ENCODE data around the gene ARL15.

ARL15 gene

GRCh38 chr5:54197018-54197417 lies 113.4 kb downstream of the ARL15 start:
- DNase-seq = no peak

- DNase-seq = no peak
Observed at GRCh38 chr5:54195701-54196100, 114.7 kb downstream of the ARL15 start.

GRCh38 chr5:54194318-54194717 lies 116.1 kb downstream of the ARL15 start:
- DNase-seq = no peak

DNA sequence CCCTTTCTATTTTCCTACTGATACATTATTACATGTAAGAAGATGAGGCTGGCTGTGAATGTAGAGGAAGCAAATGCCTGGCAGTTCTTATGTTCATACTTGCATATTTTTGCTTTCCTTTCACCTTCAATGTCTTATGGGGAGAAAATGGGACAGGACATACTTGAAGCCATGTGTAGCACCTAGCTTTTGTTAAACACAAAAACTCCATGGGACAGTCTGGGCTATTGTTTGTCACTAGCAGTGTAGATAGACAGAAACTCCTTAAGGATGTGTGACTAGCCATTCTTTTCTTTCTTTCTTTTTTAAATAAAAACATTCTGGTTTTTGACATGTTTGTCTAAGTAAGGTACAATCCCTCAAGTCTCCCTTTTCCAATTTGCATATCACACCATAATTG lies 122.7 kb downstream of the ARL15 start:
- DNase-seq = no peak

GRCh38 chr5:54186912-54187445 lies 123.4 kb downstream of the ARL15 start:
- peak in 1 of 2 experiments; percentile 6 for DNase-seq

GRCh38 chr5:54186108-54186507 lies 124.3 kb downstream of the ARL15 start:
- DNase-seq = peak in 1 of 2 experiments; percentile 5

DNA sequence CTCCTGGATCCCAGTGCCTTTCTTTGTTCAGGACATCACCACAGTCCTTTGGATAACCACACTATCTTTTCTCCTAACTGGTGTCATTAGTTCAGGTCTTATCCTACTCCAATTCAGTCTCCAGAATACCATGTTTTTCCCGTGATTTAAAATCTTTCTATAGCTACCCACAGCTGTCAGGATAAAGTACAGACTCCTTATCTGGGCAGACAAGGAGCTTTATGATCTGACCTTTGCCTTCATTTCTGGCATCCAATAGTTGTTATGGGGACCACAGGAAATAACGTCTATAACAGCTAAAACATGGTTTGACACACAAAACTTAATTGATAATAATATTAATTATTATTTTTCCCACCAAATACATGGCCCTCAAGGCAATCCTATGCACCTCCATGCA lies 125.6 kb downstream of the ARL15 start:
- DNase-seq = no peak

DNA sequence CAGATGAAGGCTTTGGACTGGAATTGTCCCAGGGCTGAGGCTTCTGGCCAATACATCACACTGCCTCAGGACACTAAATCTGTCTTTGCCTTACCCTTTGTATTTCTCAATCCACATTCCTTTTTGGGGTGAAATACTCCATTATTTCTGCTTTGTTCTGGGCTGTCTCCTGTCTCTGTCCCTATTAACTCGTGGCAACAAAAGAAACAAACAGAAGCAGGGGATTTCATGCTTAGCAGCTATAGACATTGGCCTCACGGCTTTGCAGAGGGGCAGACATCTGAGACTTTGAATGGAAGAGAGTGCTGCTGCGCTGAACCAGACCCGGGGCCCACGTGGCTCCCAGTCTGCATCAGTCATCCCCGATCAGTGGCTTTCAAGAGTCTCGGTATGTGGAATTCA lies 129.7 kb downstream of the ARL15 start:
- DNase-seq = no peak

- DNase-seq = no peak
Observed at GRCh38 chr5:54178991-54179390, 131.4 kb downstream of the ARL15 start.

DNA sequence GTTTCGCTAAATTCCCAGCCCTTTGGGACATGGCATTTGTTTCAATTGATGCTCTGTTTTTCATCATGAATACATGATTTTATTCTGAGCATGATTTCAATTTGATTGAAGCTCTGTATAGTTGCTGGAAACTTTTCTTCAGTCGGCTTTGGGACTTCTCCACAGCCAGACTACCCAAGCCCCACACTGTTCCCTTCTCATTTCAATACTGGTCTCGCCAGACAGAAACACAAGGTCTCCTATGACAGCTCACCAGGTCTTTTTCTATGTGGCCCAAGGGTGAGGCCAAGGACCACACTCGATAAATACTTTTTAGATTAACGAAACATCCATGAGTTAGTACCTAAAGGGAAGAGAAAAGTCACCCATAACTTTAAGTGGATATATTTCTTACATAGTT lies 132.2 kb downstream of the ARL15 start:
- no peak for DNase-seq

- DNase-seq = no peak
Observed at GRCh38 chr5:54177058-54177457, 133.3 kb downstream of the ARL15 start.

DNA sequence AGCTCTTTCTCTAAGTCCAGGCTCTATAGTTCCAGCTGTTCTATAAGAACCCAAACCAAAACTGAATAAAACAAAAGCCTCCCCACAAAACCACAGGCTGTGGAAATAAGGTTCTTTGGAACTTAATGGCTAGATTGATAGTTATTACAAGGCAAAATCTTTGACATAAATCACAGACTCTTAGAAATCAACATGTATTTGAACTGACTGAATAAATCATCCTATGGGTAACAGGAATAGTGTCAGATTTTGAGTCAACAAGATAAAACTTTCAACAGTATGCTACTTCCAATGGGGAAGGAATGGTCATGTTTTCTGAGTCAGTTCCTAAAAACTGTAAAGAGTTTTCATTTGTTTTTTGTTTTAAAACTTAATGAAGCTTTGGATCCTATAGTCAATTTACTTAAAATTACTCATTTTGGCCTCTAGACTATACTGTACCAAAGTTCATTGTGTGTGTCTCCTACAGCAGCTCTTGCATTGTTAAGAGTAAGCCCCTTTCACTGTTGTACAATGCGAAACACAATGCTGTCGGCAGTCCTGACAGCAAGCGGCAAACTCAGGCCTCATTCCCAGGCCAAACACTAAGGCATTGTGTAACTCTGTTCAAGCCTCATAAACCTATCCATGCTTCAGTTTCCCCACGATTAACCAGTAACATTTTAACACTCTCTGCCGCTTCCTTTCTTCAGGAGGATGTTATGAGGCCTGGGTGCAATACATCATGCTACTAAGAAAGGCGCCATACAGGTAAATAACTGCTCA lies 134.1 kb downstream of the ARL15 start:
- no peak for DNase-seq

DNA sequence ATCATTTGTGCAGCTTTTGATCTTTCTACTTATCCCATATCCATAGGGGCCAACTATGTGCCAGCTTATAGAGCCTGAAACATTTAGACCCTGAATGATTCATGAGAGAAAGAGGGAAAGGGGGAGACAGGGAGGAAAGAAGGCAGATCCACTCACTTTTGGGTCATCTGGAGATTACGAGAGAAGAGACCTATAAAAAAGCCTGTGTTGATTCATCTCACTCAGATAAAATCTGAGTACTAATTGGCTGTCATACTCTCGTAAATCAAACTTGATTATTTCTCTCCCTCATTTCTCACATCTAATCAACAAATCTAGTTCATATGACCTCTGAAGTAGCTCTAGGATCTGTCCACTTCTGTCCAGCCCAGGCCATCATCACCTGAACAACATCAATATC lies 137.1 kb downstream of the ARL15 start:
- DNase-seq = no peak

- DNase-seq = no peak
Observed at GRCh38 chr5:54171645-54172384, 138.6 kb downstream of the ARL15 start.

GRCh38 chr5:54165687-54166086 lies 144.7 kb downstream of the ARL15 start:
- no peak for DNase-seq

- DNase-seq = no peak
Observed at GRCh38 chr5:54162184-54162583, 148.2 kb downstream of the ARL15 start.

DNA sequence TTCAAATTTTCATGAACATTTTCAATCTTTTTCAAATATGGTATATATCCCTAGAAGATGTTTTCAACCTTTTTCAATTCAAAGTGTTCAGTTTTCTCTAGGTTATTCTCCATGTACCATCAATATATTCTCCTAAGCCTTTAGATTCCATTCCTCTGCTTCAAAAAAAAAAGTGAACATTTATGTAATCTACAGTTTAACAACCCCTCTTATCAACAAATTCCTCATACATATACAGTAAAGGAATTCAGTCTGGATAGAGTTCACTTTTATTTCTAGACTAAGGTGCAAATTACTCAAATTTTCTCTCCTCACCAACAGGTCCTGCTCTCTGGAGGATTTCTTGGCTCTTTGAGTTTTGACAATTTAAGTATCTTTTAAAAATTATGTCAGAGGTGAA lies 150.0 kb downstream of the ARL15 start:
- DNase-seq = no peak

DNA sequence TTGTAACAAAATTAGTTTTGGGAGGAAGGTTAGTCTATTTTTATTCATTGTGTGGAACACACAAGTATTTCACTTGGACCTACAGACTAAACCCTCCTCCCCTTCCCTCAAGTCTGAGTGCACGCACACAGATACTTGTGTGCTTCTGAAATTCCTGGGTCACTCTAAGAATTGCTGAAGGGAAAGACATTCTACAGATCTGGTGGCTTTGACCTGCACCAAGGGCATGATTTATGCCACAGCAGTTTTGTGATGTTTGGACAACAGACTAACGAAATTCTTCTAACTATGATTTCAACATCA lies 150.5 kb downstream of the ARL15 start:
- DNase-seq = no peak

DNA sequence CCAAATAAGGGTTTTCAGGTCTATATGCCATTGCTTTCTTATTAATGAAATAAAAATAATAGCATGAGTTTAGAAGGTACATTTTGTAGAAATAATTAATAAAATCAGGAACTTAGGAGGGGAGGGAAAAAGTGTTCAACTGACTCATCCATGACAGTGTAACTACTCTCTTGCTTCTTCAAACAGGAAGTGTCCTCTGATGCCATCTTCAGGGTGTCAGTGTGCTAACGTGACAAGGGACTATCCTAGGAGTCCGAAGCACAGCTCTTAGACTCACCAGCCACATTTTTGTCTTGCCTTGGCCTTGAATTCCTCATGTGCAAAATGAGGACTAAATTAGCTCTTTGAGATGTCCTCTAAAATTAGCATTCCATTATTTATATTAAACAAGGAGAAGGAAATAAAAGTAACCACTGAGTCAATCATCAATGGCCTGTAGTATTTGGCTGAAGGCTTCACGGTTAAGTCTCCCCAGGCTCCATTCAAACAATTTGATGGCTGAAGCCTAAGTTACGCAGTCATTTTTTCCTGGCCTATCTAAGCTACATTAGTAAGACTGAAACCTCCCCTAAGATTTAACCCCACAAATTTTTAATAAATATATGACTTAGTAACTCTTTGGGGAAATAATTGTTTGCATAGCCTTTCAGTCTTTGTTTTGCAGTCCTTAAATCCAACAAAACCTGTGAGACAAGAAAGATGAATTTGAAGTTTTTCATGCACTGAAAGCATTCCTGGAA lies 151.1 kb downstream of the ARL15 start:
- DNase-seq = peak in 1 of 2 experiments; percentile 2

GRCh38 chr5:54156577-54156976 lies 153.8 kb downstream of the ARL15 start:
- peak; percentile 19 to 78 for DNase-seq

- DNase-seq = no peak
Observed at GRCh38 chr5:54150841-54151240, 159.5 kb downstream of the ARL15 start.

- no peak for DNase-seq
Observed at GRCh38 chr5:54148858-54149257, 161.5 kb downstream of the ARL15 start.

- no peak for DNase-seq
Observed at GRCh38 chr5:54148067-54148845, 162.1 kb downstream of the ARL15 start.

Measured in NCI-H2081 (cell line).